K562 (cell line): Measurements from ENCODE around the gene POLR3C. TPM values are rescaled to one million over a fixed set of nuclear protein-coding genes. Genes with fewer than 3 reads are reported as not detected.
A peak's percentile ranks its signal among the peaks of the same experiment; 100 is the strongest.

ENCODE experiments used
- CBFA2T3 ChIP-seq: fragments of 450-650 bp; IDR thresholded peaks from 2 replicates; pipeline ENCODE4 v1.6.1; 2017
- E2F6 ChIP-seq, 2 experiments: IDR thresholded peaks; 2 replicates each; pipeline ENCODE4 v1.6.1; 2011; ENCODE audit warnings: borderline replicate concordance in 1 of 2, control low read depth in 1 of 2, low read depth in 1 of 2, low read length in 1 of 2, mild to moderate bottlenecking in 1 of 2, mixed read lengths in 1 of 2, moderate library complexity in 1 of 2; ENCODE audit not compliant: insufficient read depth in 1 of 2, insufficient read length in 1 of 2, poor library complexity in 1 of 2, severe bottlenecking in 1 of 2; ENCODE audit errors: extremely low read depth in 1 of 2
- KHSRP ChIP-seq: fragments of 450-650 bp; IDR thresholded peaks from 2 replicates; pipeline ENCODE4 v1.6.1; 2017
- NFRKB ChIP-seq: fragments of 450-650 bp; IDR thresholded peaks from 2 replicates; pipeline ENCODE4 v1.6.1; 2016; ENCODE audit warnings: low read depth
- PRPF4 ChIP-seq: fragments of 200-400 bp; formaldehyde crosslinking; IDR thresholded peaks from one replicate; pipeline ENCODE4 v1.6.1; 2017; ENCODE audit warnings: low read length, low read depth, mild to moderate bottlenecking; ENCODE audit not compliant: insufficient read depth, poor library complexity, severe bottlenecking
- PTBP1 ChIP-seq: fragments of 200-400 bp; formaldehyde crosslinking; IDR thresholded peaks from 2 replicates; pipeline ENCODE4 v1.6.1; 2017; ENCODE audit warnings: low read depth, low read length
- SIN3B ChIP-seq: fragments of 450-650 bp; IDR thresholded peaks from 2 replicates; pipeline ENCODE4 v1.6.1; 2017; ENCODE audit warnings: low read depth, mild to moderate bottlenecking, moderate library complexity
- SIRT6 ChIP-seq: IDR thresholded peaks from one replicate; pipeline ENCODE4 v1.6.1; 2012; ENCODE audit warnings: low read depth, mild to moderate bottlenecking, control low read depth, inconsistent platforms, low read length, moderate library complexity
- SPI1 ChIP-seq: IDR thresholded peaks from 2 replicates; pipeline ENCODE4 v1.6.1; 2011; ENCODE audit warnings: low read depth, low read length, control low read depth, borderline replicate concordance
- TFAM ChIP-seq: fragments of 250-450 bp; sonication (Bioruptor Pico); conservative IDR thresholded peaks from 2 replicates; pipeline ENCODE4 v1.5.0; 2021; ENCODE audit warnings: mild to moderate bottlenecking, moderate library complexity
- TFAP4 ChIP-seq: sonication (generic); formaldehyde crosslinking; IDR thresholded peaks from 2 replicates; pipeline ENCODE4 v1.8.0; 2022; ENCODE audit warnings: missing genetic modification reagents, mild to moderate bottlenecking, moderate library complexity, borderline replicate concordance
- UBTF ChIP-seq, 2 experiments: IDR thresholded peaks; 2 replicates each; pipeline ENCODE4 v1.6.1; 2012; ENCODE audit warnings: improper control_type of control experiment in 2 of 2, low read depth in 2 of 2, low read length in 2 of 2, borderline replicate concordance in 1 of 2
- ZNF311 ChIP-seq: fragments of 250-450 bp; sonication (Bioruptor Pico); IDR thresholded peaks from 2 replicates; pipeline ENCODE4 v1.4.0; 2020; ENCODE audit warnings: mild to moderate bottlenecking, moderate library complexity
- ZNF354B ChIP-seq: fragments of 250-450 bp; sonication (Bioruptor Pico); IDR thresholded peaks from 2 replicates; pipeline ENCODE4 v1.4.0; 2020
- ZNF586 ChIP-seq: fragments of 450-650 bp; formaldehyde crosslinking; conservative IDR thresholded peaks from 2 replicates; pipeline ENCODE4 v1.4.0; 2020; ENCODE audit warnings: mild to moderate bottlenecking, moderate library complexity
- polyA plus RNA-seq, 8 experiments: library from polyadenylated mRNA; depleted of rRNA in 4 of 8; stranded (reverse) in 5 of 8; unstranded in 3 of 8; fragments of >200 nt; fragmentation: Nextera tagmentation in 2 of 8; fragmentation: Illumina TruSeq in 1 of 8; extraction: Ambion mirVana in 2 of 8; extraction: Trizol in 1 of 8; gene quantifications; 2 replicates each; pipeline versions ENCODE4 v1.2.1 to v1.2.3, GENCODE V29; 2011 to 2014; ENCODE audit warnings: inconsistent platforms in 1 of 8, missing spikeins in 1 of 8
- total RNA-seq, 7 experiments: library from RNA; depleted of rRNA in 6 of 7; stranded (reverse); fragments of >200 nt in 6 of 7; fragmentation: Illumina TruSeq in 2 of 7; extraction: Trizol in 2 of 7; gene quantifications; 2 replicates each; pipeline versions ENCODE4 v1.2.1 to v1.2.3, GENCODE V29; 2011 to 2021; ENCODE audit warnings: low replicate concordance in 1 of 7
- TF ChIP-seq, protein P1 (sequence below), 2 experiments: fragments of 450-650 bp; formaldehyde crosslinking in 1 of 2; IDR thresholded peaks; 2 replicates each; pipeline versions ENCODE4 v1.4.0 to v1.6.1; 2014 to 2020; ENCODE audit warnings: mild to moderate bottlenecking in 2 of 2, borderline replicate concordance in 1 of 2, low read depth in 1 of 2

The POLR3C gene
- total and polyA plus RNA-seq, 9 of the 15 experiments (the other 6 are each of a cell fraction or from before 2014, with no cell fraction given) = 19.7 to 64.1 (median 45.2) TPM

DNA sequence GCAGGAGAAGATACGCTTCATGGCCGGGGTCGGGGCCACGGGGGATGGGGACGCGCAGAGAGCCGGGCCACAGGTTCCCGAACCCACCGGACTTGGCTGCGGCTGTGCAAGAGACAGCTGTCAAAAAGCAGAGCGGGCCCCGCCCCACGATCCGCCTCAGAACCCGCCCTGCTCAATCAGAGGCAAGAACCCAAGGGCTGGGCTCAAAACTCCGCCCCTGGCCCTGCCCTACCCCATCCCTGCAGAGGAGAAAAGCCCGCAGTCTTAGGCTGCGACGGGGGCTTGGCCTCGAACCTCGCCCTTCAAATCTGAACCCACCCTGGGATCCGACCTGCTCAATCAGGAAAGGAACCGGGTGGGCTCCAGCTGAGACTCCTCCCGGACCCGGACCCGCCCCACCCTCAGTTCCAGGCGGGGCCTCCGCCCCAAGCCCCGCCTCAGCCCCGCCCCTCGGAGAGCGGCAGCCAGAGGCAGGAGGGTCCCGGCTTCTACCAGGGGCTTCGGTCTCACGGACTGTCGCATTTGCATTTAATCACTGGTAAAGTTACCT lies 61.8 kb downstream of the POLR3C start, which contains the start of gene ANKRD35 (continued):
- TF ChIP-seq, protein P1, sequence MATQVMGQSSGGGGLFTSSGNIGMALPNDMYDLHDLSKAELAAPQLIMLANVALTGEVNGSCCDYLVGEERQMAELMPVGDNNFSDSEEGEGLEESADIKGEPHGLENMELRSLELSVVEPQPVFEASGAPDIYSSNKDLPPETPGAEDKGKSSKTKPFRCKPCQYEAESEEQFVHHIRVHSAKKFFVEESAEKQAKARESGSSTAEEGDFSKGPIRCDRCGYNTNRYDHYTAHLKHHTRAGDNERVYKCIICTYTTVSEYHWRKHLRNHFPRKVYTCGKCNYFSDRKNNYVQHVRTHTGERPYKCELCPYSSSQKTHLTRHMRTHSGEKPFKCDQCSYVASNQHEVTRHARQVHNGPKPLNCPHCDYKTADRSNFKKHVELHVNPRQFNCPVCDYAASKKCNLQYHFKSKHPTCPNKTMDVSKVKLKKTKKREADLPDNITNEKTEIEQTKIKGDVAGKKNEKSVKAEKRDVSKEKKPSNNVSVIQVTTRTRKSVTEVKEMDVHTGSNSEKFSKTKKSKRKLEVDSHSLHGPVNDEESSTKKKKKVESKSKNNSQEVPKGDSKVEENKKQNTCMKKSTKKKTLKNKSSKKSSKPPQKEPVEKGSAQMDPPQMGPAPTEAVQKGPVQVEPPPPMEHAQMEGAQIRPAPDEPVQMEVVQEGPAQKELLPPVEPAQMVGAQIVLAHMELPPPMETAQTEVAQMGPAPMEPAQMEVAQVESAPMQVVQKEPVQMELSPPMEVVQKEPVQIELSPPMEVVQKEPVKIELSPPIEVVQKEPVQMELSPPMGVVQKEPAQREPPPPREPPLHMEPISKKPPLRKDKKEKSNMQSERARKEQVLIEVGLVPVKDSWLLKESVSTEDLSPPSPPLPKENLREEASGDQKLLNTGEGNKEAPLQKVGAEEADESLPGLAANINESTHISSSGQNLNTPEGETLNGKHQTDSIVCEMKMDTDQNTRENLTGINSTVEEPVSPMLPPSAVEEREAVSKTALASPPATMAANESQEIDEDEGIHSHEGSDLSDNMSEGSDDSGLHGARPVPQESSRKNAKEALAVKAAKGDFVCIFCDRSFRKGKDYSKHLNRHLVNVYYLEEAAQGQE (IDR thresholded peaks at IDR 0.05; ENCODE audit: borderline replicate concordance) = no peak
- TF ChIP-seq, protein P1 (CRISPR knock-in tag; IDR thresholded peaks at IDR 0.05; ENCODE audit: low read depth) = no peak
- TF ChIP-seq ZNF586 (CRISPR knock-in tag) (no peak), CBFA2T3 (no peak), TFAM (CRISPR knock-in tag) (no peak), E2F6 (IDR thresholded peaks at IDR 0.05; ENCODE audit: borderline replicate concordance in 1 of 2, extremely low read depth in 1 of 2, insufficient read depth in 1 of 2, insufficient read length in 1 of 2, low read depth in 1 of 2, low read length in 1 of 2, poor library complexity in 1 of 2, severe bottlenecking in 1 of 2) (no peak), TFAP4 (CRISPR knock-in tag) (peak; percentile 83), NFRKB (no peak), PRPF4 (no peak), PTBP1 (no peak), ZNF354B (no peak), SIN3B (no peak), KHSRP (no peak), UBTF (IDR thresholded peaks at IDR 0.05; ENCODE audit: borderline replicate concordance in 1 of 2, low read depth in 2 of 2, low read length in 2 of 2) (no peak), SPI1 (no peak), ZNF311 (CRISPR knock-in tag) (no peak), SIRT6 (no peak)
